ENCODE data around the gene ABHD6.

The ABHD6 gene

GRCh38 chr3:58329150-58329921 lies 91.7 kb downstream of the ABHD6 start:
- TF ChIP-seq GATA2 (IDR thresholded peaks at IDR 0.05; ENCODE audit: low read depth, low read length) (no peak), GATA3 (IDR thresholded peaks at IDR 0.05; ENCODE audit: low read depth, low read length) (no peak)

GRCh38 chr3:58329922-58330413 lies 92.4 kb downstream of the ABHD6 start:
- TF ChIP-seq GATA3 (IDR thresholded peaks at IDR 0.05; ENCODE audit: low read depth, low read length) (no peak), GATA2 (IDR thresholded peaks at IDR 0.05; ENCODE audit: low read depth, low read length) (no peak)

- TF ChIP-seq GATA3 (IDR thresholded peaks at IDR 0.05; ENCODE audit: low read depth, low read length) (no peak), GATA2 (IDR thresholded peaks at IDR 0.05; ENCODE audit: low read depth, low read length) (no peak)
Observed at GRCh38 chr3:58331593-58332152, 94.1 kb downstream of the ABHD6 start.

- TF ChIP-seq GATA2 (IDR thresholded peaks at IDR 0.05; ENCODE audit: low read depth, low read length) (no peak), GATA3 (IDR thresholded peaks at IDR 0.05; ENCODE audit: low read depth, low read length) (no peak)
Observed at GRCh38 chr3:58332575-58333188, 95.1 kb downstream of the ABHD6 start, which contains the start of gene PXK. Gene PXK (plus strand): TSS chr3:58332892. CDS start chr3:58332989, 97 bp downstream.

GRCh38 chr3:58333206-58334012 lies 95.8 kb downstream of the ABHD6 start:
- TF ChIP-seq GATA3 (IDR thresholded peaks at IDR 0.05; ENCODE audit: low read depth, low read length), result no peak
- TF ChIP-seq GATA2 (IDR thresholded peaks at IDR 0.05; ENCODE audit: low read depth, low read length), result no peak

GRCh38 chr3:58334013-58334321 lies 96.4 kb downstream of the ABHD6 start:
- no peak for TF ChIP-seq GATA3 (IDR thresholded peaks at IDR 0.05; ENCODE audit: low read depth, low read length)
- TF ChIP-seq GATA2 (IDR thresholded peaks at IDR 0.05; ENCODE audit: low read depth, low read length), result no peak

GRCh38 chr3:58334506-58334884 lies 96.9 kb downstream of the ABHD6 start:
- TF ChIP-seq GATA2 (IDR thresholded peaks at IDR 0.05; ENCODE audit: low read depth, low read length), result no peak
- TF ChIP-seq GATA3 (IDR thresholded peaks at IDR 0.05; ENCODE audit: low read depth, low read length), result no peak

- TF ChIP-seq GATA2 (IDR thresholded peaks at IDR 0.05; ENCODE audit: low read depth, low read length) (no peak), GATA3 (IDR thresholded peaks at IDR 0.05; ENCODE audit: low read depth, low read length) (no peak)
Observed at GRCh38 chr3:58335652-58335947, 98.0 kb downstream of the ABHD6 start.

GRCh38 chr3:58336135-58336882 lies 98.7 kb downstream of the ABHD6 start:
- TF ChIP-seq GATA2 (IDR thresholded peaks at IDR 0.05; ENCODE audit: low read depth, low read length) (no peak), GATA3 (IDR thresholded peaks at IDR 0.05; ENCODE audit: low read depth, low read length) (no peak)

- TF ChIP-seq GATA3 (IDR thresholded peaks at IDR 0.05; ENCODE audit: low read depth, low read length), result no peak
- TF ChIP-seq GATA2 (IDR thresholded peaks at IDR 0.05; ENCODE audit: low read depth, low read length), result no peak
Observed at GRCh38 chr3:58337190-58337589, 99.6 kb downstream of the ABHD6 start.

GRCh38 chr3:58340594-58341244 lies 103.1 kb downstream of the ABHD6 start:
- TF ChIP-seq GATA3 (IDR thresholded peaks at IDR 0.05; ENCODE audit: low read depth, low read length) (no peak), GATA2 (IDR thresholded peaks at IDR 0.05; ENCODE audit: low read depth, low read length) (no peak)

- TF ChIP-seq GATA3 (IDR thresholded peaks at IDR 0.05; ENCODE audit: low read depth, low read length) (no peak), GATA2 (IDR thresholded peaks at IDR 0.05; ENCODE audit: low read depth, low read length) (no peak)
Observed at GRCh38 chr3:58341376-58341775, 103.8 kb downstream of the ABHD6 start.

- TF ChIP-seq GATA2 (IDR thresholded peaks at IDR 0.05; ENCODE audit: low read depth, low read length) (no peak), GATA3 (IDR thresholded peaks at IDR 0.05; ENCODE audit: low read depth, low read length) (no peak)
Observed at GRCh38 chr3:58342676-58343075, 105.1 kb downstream of the ABHD6 start.
